ENCODE measurements around the gene ANKIB1. TPM values are rescaled to one million over a fixed set of nuclear protein-coding genes. Genes with fewer than 3 reads are reported as not detected.
A peak's percentile ranks its signal among the peaks of the same experiment; 100 is the strongest.
"Not testable (repeated sequence)": the region's sequence is repeated elsewhere in the genome, so short reads cannot be mapped to it uniquely, and the experiment has no call there.

ANKIB1 gene
- 21.3 and 24.4 TPM in 2 replicates for total RNA-seq (2014; rRNA removed; shearing (Covaris generic); ENCODE audit: low replicate concordance)

- peak; percentile 85 for DNase-seq (ENCODE audit: low read depth)
- in situ Hi-C loops (cut with HindIII; ENCODE audit: low pct_unique_long_range_greater_than_20kb, low sequenced_read_pairs) = no loop called here
Observed at GRCh38 chr7:92245487-92246359, at the start of gene ANKIB1, which contains the start of gene KRIT1. ANKIB1 (plus strand) TSS chr7:92245974; CDS start chr7:92294979, 49,005 bp downstream. KRIT1 (minus strand) TSS chr7:92245914; CDS start chr7:92242135, 3,779 bp downstream.

GRCh38 chr7:92200791-92201190, 45.0 kb upstream of the ANKIB1 start:
- in situ Hi-C loops (cut with HindIII; ENCODE audit: low pct_unique_long_range_greater_than_20kb, low sequenced_read_pairs) = no loop called here

GRCh38 chr7:92205987-92206386, 39.8 kb upstream of the ANKIB1 start:
- DNase-seq (ENCODE audit: low read depth) = no peak
- in situ Hi-C loops (cut with HindIII; ENCODE audit: low pct_unique_long_range_greater_than_20kb, low sequenced_read_pairs) = no loop called here

More at GRCh38 chr7:92200791-92201190, 45.0 kb upstream of the ANKIB1 start:
- DNase-seq (ENCODE audit: low read depth) = no peak

GRCh38 chr7:92206672-92207071, 39.1 kb upstream of the ANKIB1 start:
- peak; percentile 11 for DNase-seq (ENCODE audit: low read depth)
- in situ Hi-C loops (cut with HindIII; ENCODE audit: low pct_unique_long_range_greater_than_20kb, low sequenced_read_pairs) = no loop called here

GRCh38 chr7:92221766-92222165, 24.0 kb upstream of the ANKIB1 start:
- in situ Hi-C loops (cut with HindIII; ENCODE audit: low pct_unique_long_range_greater_than_20kb, low sequenced_read_pairs) = no loop called here
- no peak for DNase-seq (ENCODE audit: low read depth)

DNA sequence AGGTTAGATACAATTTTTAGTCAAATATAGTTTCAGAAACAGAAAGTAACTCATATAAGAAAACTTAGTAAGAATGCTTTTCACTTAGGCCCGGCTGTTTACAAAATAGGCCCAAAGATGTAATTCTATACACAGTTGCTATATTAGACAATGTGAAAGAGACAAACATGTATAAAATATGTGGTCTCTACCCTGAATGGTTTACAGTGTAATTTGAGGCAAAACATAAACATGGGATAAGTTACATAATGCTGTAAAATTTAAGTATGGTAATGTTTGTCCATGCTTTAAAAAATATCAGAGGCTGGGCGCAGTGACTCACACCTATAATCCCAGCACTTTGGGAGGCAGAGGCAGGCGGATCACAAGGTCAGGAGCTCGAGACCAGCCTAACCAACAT, 18.8 kb upstream of the ANKIB1 start:
- no peak for DNase-seq (ENCODE audit: low read depth)
- in situ Hi-C loops (cut with HindIII; ENCODE audit: low pct_unique_long_range_greater_than_20kb, low sequenced_read_pairs) = no loop called here

GRCh38 chr7:92228100-92228499, 17.7 kb upstream of the ANKIB1 start:
- no peak for DNase-seq (ENCODE audit: low read depth)
- in situ Hi-C loops (cut with HindIII; ENCODE audit: low pct_unique_long_range_greater_than_20kb, low sequenced_read_pairs) = no loop called here

GRCh38 chr7:92228742-92229141, 17.0 kb upstream of the ANKIB1 start:
- no peak for DNase-seq (ENCODE audit: low read depth)
- in situ Hi-C loops (cut with HindIII; ENCODE audit: low pct_unique_long_range_greater_than_20kb, low sequenced_read_pairs) = no loop called here

DNA sequence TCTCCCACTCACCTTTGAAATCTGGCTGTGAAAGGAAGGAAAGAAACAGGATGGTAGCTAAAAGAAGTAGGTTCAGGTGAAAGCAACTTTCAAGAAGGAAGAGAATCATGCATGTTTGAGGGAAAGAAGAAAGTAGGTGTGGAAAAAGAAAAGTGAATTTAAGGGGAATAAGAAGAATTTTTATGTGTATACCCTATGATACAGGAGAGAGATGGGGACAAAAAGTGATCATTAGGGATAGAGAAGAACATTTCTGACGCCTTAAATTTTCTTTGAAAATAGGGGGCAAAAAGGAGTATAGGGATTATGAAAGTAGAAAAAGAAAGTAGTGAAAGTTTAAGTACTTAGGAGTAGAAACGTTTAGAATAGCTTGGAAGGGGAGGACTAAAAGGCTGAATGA, 15.2 kb upstream of the ANKIB1 start:
- no peak for DNase-seq (ENCODE audit: low read depth)
- in situ Hi-C loops (cut with HindIII; ENCODE audit: low pct_unique_long_range_greater_than_20kb, low sequenced_read_pairs) = no loop called here

DNA sequence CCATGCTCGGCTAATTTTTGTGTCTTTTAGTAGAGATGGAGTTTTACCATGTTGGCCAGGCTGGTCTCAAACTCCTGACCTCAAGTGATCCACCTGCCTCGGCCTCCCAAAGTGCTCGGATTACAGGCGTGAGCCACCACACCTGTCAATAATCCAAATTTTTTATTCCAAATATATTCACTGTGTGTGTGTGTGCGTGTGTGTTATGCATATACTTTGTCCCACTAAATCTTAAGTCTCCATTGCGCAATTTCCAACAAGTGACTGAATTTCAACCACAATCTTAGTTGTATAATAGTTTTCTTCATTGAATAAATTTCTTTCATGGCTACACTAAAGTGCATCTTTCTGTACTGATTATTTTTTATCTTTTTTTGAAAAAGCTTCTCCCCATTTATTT, 2.8 kb upstream of the ANKIB1 start:
- DNase-seq (ENCODE audit: low read depth) = no peak
- in situ Hi-C loops (cut with HindIII; ENCODE audit: low pct_unique_long_range_greater_than_20kb, low sequenced_read_pairs) = no loop called here

DNA sequence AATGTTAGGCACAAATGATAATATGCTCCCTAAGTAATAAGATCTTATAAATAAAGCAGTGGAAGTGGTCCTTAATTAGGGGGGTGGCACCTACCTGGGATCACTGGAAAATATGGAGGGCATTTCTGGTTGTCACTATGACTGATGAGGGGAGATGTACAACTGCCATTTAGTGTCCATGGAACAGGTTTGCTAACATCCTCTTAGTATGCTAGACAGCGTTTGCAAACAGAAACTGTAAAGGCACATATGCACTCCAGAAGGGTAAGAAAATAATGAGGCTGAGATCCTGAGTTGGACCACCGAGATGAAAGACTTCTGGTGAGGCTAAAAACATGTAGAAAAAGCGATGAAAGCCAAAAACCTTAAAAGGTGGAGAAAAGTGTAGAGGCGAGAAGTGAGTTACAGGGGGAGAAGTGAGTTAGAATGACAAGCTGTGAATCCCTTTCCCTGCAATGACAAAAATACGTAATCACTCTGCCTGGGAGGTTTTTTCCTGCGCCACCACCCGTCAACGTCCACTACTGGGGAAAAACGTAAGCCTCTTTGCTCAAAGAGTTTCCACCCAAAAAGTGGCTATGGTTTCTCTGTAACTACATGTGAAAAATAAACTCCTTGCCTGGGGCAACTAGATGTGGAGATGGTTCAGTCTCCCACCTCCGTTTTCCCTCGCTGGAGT, 827 bp upstream of the ANKIB1 start:
- in situ Hi-C loops (cut with HindIII; ENCODE audit: low pct_unique_long_range_greater_than_20kb, low sequenced_read_pairs) = no loop called here
- DNase-seq (ENCODE audit: low read depth) = no peak

- in situ Hi-C loops (cut with HindIII; ENCODE audit: low pct_unique_long_range_greater_than_20kb, low sequenced_read_pairs) = no loop called here
- peak; percentile 47 for DNase-seq (ENCODE audit: low read depth)
Observed at GRCh38 chr7:92246360-92247101, 757 bp downstream of the ANKIB1 start.

GRCh38 chr7:92250603-92251002, 4.8 kb downstream of the ANKIB1 start:
- DNase-seq (ENCODE audit: low read depth) = no peak
- in situ Hi-C loops (cut with HindIII; ENCODE audit: low pct_unique_long_range_greater_than_20kb, low sequenced_read_pairs) = no loop called here

DNA sequence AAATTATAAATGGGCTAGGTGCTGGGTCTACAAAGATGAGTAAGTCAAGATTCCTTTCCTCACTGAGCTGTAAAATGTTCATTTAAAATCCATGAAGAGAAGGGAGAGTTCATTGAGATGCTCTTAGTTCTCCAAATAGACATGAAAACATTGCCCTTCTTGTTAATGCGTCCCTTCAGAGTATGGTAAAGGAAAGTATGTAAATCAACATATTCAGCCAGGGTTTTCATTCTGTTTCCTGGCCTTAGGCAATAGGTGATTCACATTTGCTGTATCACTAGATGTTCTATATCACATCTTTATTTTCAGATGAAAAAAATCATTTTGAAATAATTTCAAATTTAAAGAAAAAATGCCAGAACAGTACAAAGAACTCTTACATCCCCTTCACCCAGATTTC, 5.4 kb downstream of the ANKIB1 start:
- no peak for DNase-seq (ENCODE audit: low read depth)

DNA sequence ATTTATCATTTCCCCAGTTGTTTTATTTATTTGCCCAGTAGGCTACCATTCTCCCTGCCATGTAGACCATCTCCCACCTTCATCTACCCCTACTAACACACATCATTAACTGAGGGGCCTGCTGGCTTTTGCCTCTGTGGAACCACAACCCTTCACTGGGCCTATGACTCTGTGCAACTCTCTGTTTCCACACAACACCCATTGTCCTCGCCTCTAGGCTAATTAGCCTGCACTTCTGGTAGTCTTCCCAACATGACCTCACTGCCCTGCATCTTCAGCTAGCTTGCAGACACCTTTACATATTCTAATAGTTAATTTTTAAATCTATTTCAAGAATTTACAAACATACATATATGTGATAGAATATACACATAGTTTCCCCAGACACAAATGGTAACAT, 7.5 kb downstream of the ANKIB1 start:
- no peak for DNase-seq (ENCODE audit: low read depth)
- in situ Hi-C loops (cut with HindIII; ENCODE audit: low pct_unique_long_range_greater_than_20kb, low sequenced_read_pairs) = no loop called here

More for the DNA sequence above, 5.4 kb downstream of the ANKIB1 start:
- in situ Hi-C loops (cut with HindIII; ENCODE audit: low pct_unique_long_range_greater_than_20kb, low sequenced_read_pairs) = no loop called here

- DNase-seq (ENCODE audit: low read depth) = not testable (repeated sequence)
Observed at GRCh38 chr7:92254800-92255199, 9.0 kb downstream of the ANKIB1 start.

DNA sequence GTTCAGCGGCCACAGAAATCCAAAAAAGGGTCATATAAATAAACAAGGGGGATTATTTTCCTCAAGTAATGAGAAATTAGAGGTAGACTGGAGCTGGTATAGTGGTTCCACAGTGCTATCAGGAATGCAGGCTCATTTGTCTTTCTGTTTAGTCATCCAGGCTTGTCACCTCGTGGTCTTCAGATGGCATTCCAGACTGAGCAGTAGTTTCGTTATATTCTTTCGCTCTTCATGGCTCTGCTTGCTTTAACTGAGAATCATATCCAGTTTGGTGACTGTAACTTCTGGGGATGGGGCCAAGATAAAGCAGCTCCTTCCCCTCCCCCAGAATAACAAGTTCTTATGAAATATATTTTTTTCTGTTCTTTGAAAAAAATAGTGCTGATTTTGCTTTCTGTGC, 9.5 kb downstream of the ANKIB1 start:
- in situ Hi-C loops (cut with HindIII; ENCODE audit: low pct_unique_long_range_greater_than_20kb, low sequenced_read_pairs) = no loop called here
- peak; percentile 47 for DNase-seq (ENCODE audit: low read depth)

More at GRCh38 chr7:92254800-92255199, 9.0 kb downstream of the ANKIB1 start:
- in situ Hi-C loops (cut with HindIII; ENCODE audit: low pct_unique_long_range_greater_than_20kb, low sequenced_read_pairs) = not testable (repeated sequence)

DNA sequence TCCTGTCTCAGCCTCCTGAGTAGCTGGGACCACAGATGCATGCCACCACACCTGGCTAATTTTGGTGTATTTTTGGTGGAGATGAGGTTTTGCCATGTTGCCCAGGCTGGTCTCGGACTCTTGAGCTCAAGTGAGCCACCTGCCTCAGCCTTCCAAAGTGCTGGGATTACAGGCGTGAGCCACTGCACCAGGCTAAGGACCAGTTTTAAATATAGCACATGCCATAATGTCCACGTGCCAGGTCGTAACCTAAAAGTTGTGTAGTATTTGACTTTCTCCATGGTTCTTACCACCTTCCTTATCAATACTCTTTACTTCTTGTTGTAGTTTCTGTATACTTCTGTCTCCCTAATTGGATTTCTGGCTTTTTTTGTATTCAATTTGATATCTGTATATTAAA, 13.3 kb downstream of the ANKIB1 start:
- DNase-seq (ENCODE audit: low read depth) = no peak
- in situ Hi-C loops (cut with HindIII; ENCODE audit: low pct_unique_long_range_greater_than_20kb, low sequenced_read_pairs) = no loop called here

Data from Caki2 (cell line).